Gastroesophageal sphincter (tissue), 3 donors: ENCODE results near the gene FKBP10.

ENCODE experiments used
- CTCF ChIP-seq, 4 experiments: fragments of 200-600 bp in 2 of 4; fragments of 450-650 bp in 2 of 4; sonication (generic) in 1 of 4; IDR thresholded peaks; one replicate each; pipeline ENCODE4 v1.5.1; 2017 to 2019; ENCODE audit warnings: antibody characterized with exemption in 4 of 4, mild to moderate bottlenecking in 2 of 4, moderate library complexity in 2 of 4
- EP300 ChIP-seq: sonication (generic); formaldehyde crosslinking; IDR thresholded peaks from one replicate; pipeline ENCODE4 v1.6.1; 2017; ENCODE audit warnings: antibody characterized with exemption, mild to moderate bottlenecking
- POLR2A ChIP-seq, 2 donors: fragments of 450-650 bp; IDR thresholded peaks; one replicate each; pipeline ENCODE4 v1.6.1; 2017; ENCODE audit warnings: antibody characterized with exemption in 2 of 2, mild to moderate bottlenecking in 2 of 2, moderate library complexity in 1 of 2
- POLR2AphosphoS5 ChIP-seq: sonication (generic); formaldehyde crosslinking; IDR thresholded peaks from one replicate; pipeline ENCODE4 v1.6.1; 2017; ENCODE audit warnings: antibody characterized with exemption

- no peak for TF ChIP-seq CTCF (IDR thresholded peaks at IDR 0.05)
- no peak for TF ChIP-seq POLR2A (IDR thresholded peaks at IDR 0.05)
- no peak for TF ChIP-seq EP300
- TF ChIP-seq POLR2AphosphoS5: no peak
These were observed 9.5 kb upstream of the FKBP10 start for GRCh38 chr17:41803049-41804020.
